Activated CD4-positive, CD25-positive, alpha-beta regulatory T cell treated with anti-CD3 and anti-CD28 coated beads, Interleukin-2, amount 50 U/mL, for 72 hours (primary cell): Measurements from ENCODE around the gene MYO9A.

Source experiments
- DNase-seq: peaks from one replicate; pipeline ENCODE4 v3.0.0; 2021

The MYO9A gene

DNA sequence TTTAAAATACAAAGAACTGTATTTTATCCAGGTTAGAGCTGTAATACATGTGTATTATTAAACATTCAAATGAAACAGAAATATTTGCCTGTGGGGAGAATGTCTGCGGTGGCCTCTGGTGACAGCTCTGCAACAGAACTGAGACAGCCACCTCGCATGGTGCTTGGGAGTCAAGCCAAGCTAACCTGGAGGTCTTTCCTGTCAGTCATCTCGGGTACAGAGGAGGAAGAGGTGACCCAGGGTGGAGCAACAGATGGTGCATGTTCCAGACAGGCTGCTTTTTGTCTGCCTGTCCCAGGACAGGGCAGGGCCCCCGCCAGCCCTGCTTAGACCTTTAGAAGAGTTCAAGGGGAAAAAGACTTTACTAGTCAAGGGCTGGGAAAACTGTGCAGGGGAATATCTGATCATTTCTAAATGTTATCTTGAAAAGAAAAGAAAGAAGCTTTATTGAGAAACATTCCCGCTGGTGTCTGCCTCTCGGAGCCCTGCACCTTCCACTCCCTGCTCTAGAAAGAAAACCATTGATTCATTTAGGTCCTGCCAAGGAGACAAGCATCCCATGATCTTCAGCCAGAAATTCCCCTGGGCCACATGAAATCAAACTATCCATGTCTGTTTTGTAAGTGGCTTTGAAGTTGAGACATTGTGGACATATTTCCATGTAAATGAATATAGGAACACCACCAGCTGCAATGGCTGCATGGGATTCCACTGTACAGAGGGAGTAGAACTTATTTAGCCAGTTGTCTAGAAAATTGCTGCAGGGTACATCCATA is 313.1 kb downstream of the MYO9A start:
- DNase-seq, result no peak

DNA sequence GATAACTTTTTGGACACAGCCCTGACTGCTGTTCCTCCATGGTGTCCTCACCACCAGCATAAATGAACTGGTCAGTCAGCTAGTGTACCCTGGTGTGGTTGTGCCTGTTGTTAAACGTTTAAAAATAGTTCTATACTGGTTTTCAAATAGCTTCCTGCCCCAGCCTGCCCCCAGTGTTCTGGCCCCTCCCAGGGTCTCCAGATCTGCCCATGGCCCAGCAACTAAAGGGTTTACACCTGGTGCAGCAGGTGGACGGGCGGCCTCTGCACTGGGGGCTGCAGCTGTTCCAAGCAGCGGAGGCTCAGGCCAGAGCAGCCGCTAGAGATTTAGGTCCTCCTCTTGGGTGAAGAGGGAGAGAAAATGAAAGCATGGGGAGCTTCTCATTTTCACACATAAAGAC is 313.7 kb downstream of the MYO9A start:
- no peak for DNase-seq

DNA sequence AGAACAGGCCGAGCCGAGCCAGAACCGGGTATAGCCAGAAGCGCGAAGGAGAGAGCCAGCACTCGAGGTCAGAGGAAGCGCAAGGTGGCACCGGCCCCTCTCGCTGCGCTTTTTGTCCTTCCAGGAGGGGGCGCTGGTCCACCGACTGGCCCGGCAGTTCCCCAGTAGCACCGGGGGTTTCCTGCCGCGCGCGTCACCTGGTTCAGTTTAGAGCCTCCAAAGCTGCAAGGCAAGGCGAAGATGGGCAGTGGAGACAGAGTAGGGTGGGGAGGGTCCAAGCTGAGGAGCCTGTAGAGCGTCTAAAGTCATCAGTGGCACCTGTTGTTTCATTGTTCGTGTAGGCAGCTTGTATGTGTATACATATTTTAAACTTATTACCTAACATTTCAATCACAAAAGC is 315.2 kb downstream of the MYO9A start:
- no peak for DNase-seq

DNA sequence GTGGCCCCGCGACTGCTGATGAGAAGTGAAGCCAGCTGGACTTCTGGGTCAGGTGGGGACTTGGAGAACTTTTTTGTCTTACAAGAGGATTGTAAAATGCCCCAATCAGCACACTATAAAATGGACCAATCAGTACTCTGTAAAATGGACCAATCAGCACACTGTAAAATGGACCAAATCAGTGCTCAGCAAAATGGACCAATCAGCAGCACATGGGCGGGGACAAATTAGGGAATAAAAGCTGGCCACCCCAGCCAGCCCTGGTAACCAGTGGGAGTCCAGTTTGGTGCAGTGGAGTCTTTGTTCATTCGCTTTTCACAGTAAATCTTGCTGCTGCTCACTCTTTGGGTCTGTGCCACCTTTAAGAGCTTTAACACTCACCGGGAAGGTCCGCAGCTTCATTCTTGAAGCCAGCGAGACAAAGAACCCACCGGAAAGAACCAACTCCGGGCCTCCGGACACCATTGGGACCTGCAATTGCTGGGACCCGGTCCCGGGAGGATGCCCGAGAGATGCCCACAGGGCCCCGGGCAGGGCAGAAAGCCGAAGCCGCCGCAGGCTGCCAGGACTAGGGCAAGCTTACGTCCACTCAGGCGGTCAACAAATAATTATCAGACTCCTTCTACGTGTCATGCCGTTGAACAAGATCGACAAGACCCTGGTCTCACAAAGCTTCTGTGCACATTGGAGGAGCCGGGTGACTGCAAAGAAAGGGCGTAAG is 315.9 kb downstream of the MYO9A start:
- DNase-seq, result no peak

DNA sequence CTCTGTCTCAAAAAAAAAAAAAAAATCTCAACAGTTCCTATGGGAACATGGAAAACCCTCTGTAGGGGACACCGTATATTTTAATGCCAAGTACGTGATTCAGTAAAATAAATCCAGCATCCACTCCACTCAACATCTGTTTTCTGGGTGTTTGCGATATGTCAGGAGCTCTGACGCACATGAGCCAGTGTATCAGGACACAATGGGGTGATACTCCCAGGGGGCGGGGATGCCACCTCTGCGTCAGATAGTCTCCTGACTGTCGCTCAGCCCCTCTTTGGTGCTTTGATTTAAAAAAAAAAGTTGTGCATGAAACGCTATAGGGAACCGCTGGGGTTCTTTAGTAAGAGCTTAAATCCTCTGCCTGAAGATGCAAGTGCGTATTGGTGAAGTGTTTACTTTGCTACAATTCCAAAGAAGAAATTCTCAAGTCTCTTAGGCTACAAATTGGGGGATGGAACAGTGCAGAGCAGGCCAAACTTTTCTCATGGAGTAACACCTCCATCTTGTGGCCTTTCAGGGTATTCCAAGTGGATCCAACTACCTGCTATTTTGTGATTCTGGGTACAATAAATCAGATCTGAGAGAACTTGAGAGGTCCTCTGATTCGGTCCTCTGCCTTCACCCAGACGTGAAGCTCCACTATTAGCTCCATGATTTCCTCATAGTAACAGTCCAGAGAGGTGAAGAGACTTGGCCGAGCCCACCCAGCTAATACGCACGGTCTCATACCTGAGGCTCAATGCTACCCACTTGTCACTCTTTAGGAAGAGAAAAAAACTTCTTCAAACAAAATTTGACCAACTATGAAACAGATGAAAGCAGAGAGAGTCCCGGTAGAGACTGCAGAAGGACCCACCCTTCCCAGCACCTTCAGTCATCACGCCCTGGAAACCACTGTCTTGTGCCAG is 316.9 kb downstream of the MYO9A start:
- DNase-seq, result no peak

DNA sequence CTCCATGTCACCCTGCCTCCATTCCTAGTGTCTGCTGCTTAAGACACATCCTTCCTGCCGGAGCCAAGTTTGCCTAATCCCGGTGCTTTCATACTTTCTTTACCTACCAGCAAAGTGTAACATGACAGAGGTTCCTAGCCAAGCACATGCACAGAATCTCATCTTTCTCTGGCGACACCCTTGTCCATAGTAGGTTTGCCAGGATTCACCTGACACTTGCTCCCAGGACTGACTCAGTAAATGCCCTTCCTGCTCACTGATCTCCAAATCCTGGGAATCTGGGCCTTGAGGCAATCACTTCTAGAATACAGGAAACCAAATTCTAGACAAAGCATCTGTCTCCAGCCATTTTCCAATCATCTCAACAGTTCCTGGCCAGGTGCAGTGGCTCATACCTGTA is 317.8 kb downstream of the MYO9A start:
- no peak for DNase-seq

DNA sequence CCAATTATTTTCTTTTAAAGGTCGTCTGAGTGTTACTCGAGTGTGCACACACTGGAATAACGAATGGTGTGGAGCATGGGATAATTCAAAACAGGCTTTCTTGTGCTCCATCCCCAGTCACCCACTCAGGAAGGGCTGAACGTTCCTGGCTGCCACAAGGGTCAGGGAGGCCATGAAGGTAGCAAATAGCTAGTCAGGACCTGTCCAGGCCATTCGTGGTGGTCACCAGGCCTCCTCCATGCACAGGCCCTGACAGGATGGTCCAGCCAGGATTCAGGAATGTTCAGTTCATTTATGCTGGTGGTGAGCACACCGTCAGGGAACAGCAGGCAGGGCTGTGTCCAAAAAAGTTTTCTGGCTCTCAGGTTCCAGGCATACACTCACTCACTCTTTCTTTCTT is 319.3 kb downstream of the MYO9A start:
- DNase-seq, result no peak

DNA sequence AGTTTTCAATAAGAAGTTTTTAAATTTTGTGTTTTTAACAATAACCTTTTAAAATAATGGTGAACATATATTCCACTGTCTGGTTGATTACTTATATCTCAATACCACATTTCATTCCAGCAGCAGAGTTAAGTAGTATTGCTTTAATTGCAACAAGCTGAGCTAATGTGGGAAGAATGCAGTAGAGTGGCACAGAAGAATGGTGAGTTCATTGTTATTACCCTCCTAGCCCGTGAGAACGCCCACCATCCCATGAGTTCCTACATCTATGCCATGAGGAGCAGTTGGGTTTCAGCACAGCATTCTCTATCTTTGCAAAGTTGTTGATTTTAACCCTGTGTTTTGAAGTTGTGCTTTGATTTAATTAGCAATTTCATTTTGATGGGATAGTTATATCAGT is 325.4 kb downstream of the MYO9A start:
- DNase-seq, result no peak

DNA sequence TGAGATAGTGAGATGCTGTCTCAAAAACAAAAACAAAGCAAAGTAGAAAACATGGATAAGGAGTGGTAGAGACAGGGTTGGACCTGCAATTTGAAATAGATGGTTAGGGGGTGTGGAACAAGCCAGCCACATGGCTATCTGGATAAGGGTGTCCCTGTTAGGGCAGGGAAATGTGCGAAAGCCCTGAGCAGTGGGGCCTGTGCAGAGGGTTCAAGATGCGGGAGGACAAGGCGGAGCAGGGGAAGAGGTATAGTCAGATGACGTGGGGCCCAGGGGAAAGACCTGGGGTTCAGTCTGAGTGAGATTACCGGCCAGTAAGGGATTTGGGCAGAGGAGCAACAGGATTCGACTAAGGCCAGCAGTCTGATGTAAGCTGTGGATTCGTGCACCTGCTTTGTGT is 326.0 kb downstream of the MYO9A start:
- no peak for DNase-seq

DNA sequence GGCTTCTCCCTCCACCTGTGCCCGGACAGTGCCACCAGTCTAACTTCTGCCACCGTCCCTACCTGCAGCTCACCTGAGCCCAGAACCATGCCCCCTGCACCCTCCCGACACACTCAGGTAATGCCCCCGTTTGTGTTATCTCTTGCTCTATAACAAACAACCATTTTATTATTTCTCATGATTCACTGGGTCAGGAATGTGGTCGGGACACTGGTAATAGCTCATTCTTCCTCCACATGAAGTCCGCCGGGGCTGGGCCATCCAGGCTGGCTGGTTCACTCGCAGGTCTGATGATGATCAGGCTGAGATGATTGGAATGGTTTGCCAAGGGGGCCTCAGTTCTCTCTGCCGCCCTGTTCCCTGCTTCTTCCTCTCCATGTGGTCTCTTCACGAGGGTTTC is 327.9 kb downstream of the MYO9A start:
- no peak for DNase-seq

DNA sequence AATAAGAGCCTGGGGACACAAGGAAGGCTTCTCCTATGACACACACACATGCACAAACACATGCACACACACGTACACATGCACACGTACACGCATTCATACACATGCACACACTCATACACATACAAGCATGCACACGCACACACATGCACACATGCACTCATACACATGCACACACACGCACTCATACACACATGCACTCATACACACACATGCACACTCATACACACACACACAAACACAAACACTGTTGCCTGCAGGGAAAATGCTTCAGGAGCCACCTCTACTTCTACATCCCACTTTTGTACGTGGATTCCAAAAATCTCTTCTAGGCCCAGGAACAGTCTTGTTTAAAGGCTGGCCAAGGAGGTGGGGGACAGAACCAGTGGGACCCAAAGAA is 328.3 kb downstream of the MYO9A start:
- no peak for DNase-seq

DNA sequence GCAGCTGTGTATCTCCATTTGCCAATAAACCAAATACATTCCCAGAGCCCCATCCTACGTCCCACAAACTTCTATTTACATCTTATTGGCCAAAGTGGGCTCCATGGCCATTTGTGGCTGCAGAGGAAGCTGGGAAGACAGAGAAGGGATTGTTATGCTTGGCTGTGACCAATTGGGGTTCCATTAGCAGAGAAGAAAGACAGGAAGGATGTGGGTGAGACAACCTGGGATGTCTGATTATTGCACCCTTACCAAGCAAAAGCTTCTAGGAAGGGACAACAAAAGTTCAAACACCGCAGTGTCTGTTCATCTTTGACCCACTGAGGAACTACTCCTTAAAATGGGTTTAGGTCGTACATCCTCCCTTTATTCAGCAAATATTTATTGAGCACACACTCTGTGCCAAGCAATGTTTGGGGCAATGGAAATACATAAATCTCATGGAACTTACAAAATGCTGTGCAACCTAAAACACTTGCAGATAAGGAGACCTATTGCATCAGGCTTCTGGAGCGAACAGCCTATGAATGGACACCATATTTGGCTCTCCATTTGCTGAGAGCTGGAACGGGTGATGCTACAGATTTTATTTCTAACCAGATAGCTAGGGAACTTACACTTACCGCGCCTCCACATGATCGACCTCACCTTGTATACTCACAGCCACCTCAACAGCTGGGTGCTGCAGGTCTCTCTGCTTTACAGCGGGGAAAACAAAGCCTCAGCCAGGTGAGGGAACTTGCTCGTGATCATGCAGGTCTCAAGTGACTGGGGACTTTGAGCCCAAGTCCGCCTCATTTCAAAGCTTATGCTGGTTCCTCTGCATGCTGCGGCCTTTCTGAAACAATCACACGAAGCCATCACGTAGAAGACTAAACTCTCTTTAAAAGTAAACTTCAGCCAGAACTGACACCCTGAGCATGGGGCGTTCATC is 329.0 kb downstream of the MYO9A start:
- DNase-seq, result no peak

DNA sequence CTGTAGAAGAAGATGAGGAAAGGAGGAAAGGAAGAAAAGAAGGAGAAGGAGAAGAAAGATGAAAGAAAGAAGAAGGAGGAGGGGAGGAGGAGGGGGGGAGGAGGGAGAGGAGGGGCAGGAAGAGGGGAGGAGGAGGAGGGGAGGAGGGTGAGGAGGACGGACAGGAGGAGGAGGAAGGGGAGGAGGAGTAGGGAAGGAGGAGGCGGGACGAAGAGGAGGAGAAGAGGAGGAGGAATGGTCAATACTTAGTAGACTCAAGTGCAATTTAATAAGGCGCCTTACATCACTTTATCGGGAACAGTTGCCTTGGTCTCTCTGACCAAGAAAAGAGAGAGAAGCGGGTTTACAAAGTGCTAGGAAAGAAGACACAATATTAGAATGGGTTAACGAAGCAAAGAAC is 331.3 kb downstream of the MYO9A start:
- DNase-seq, result no peak

DNA sequence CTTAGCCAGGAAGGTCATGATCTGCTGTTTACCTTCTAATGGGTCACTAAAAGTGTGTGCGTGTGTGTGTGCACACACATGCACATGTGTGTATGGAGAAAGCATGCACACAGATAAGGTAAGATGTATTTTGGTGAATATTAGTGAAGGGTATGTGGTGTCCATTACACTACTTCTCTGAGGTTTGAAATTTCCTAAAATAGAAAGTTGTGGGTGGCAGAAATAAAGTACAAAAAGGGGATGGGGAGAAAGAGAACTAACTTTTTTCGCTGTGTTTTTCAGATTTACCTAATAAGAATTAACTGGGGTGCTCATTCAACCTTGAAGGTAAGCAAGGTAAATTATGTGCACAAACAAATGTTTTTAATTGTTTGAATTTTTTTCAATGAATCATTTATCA is 332.0 kb downstream of the MYO9A start:
- DNase-seq, result no peak

DNA sequence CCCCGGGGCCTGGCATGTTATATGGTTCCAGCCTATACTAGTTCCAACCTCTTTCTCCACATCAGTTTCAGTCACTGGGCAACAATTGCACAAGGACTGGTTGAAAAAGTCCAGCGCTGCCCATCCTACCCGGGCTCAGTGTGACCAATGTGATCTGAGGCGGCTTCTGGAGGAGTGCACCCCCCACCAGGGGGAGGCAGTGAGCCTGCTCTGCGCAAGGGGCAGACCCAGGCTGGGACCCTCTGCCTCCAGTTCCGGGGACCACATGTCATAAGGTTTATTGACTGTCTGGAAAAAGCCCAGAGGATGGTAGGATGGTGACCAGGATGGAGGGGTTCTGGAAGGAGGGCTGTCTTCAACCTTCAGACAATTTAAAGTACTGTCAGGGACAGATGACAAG is 333.2 kb downstream of the MYO9A start:
- DNase-seq, result no peak

DNA sequence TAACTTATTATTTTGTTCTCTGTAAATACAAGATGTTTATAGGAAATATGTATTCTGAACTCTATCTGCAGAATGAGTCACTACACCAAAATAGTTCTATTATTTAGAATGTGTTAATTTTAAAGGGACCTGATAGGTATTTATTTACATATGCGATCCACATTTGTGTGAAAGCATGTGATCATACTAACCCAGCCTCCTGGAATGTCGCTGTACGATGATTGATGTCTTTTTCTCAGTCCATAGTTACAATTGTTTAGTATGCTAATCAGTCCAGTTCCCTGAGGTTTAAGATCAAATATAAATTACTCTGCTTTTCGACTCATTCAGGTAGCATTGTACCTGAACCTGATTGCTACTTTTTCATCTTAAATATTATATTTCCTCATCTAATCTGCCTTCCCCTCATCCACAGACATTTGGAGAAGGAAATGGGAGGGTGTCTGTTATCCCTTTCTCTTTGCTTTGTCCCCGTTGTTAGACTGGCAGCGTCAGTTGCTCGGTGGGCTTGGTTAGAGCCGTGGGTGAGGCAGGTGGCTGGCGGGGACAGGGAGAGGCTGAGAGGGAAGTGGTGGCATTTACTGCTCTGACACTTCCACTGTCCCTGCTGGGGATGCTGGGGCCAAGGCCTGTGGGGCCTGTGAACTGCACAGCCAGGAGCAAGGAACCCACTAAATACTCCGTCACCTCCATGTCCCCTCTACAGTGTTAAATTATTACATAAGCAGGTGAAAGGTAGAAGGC is 335.4 kb downstream of the MYO9A start:
- no peak for DNase-seq

DNA sequence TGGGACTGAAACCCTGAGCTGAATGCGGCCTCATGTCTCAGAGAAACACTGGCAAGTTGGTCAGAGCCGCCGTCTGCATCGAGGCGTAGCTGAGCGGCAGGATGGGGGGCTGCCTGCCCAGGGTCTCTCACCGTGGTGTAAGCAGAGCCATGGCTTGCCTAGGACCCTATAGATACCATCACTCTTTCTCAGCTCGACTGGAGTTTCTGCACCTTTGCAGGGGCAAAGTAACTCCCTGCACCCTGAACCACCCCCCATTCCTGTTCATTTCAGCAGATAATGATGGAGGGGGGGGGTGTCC is 336.0 kb downstream of the MYO9A start:
- no peak for DNase-seq

DNA sequence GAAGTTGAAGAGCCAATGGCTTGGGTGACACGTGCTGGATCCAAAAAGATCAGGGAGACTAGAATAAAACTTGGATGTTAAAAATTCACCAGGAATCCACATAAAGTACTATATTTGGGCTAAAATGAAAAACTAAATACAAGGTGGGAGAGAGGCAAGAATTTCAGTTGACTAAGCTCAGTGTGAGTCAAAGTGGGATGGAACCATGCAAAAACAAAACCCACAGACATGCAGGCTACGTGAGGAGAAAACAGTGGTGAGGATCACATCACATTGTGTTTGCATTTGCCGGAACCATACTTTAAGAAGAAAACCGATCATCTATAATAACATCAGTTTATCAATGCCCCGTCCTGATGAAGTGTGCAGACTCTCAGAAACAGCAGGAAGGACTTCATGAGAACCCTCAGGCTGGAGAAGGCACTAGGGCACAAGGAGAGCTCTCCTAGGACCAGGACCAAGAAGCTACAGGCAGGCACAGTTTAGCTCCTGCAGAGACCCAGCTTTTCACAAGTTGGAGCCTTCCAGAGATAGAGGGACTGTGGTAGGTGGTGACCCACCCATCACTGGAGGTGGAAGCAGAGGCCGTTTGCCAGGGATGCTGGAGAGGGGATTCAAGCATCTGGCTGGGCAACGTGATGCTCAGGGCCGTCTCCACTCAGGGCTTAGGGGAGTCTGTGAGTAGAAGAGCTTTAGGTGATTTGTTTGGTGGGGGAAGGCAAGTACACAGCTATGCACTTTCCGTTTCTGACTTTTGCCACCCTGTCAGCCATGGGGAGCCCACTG is 336.6 kb downstream of the MYO9A start:
- DNase-seq, result no peak

DNA sequence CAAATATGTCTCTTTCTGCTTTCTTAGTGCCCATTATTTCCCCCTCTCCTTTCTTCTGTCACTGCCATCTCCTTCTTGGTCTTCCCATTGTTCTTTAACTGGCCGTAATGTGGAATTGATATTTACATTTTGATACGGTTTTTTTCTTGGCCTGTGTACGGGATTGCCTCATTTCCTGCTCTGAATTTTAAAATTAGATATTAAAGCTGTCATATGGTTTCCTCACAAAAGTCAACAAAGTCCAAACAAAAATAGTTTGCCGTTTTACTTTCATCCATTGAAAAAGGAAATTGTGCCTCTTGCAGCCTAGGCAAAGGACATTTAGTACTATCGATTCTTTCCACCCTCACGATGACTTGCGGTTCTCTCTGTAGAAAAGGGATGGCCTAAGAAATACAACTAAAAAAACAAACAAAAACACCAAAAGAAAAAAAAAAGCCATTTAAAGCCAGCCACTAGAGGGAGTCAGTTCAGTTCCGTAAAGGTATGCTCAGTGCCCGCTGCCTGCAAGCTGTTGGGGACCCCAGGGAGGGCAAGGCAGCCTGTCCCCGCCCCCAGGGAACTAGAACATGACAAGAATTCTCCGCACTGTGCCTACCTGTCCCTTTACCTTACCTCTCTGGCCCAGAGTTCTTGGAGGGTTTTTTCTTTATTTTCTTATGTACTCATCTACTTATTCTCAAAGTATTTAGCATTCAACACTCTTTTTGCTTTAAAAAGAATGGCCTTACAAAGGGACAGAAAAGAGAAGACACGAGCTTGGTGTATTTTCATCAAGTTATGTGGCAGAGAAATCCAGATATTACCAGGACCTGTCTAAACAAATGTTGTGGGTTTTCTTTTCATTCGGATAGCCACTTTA is 337.6 kb downstream of the MYO9A start:
- DNase-seq, result no peak
